Heart right ventricle (tissue), 16 donors: ENCODE measurements around the gene CBLIF. TPM values are rescaled to one million over a fixed set of nuclear protein-coding genes. Genes with fewer than 3 reads are reported as not detected.

Source experiments
- ATAC-seq, 8 donors: fragments of 200-7000 bp; cut with Tn5 transposase; one replicate each; pipeline ENCODE4 v1.9.1; 2020; ENCODE audit warnings: mild to moderate bottlenecking in 8 of 8, moderate library complexity in 8 of 8, moderate number of reproducible peaks in 1 of 8
- DNase-seq, 2 donors: peaks; one replicate each; pipeline ENCODE4 v3.0.0-alpha.2; 2020
- H3K27ac ChIP-seq, 10 donors: fragments of 200-600 bp; sonication (generic) in 2 of 10; one replicate each; pipeline versions ENCODE4 v1.5.0 to v1.8.0; 2020 to 2022; ENCODE audit warnings: mild to moderate bottlenecking in 3 of 10
- H3K27me3 ChIP-seq, 7 donors: fragments of 200-600 bp; one replicate each; pipeline ENCODE4 v1.8.0; 2021 to 2022; ENCODE audit warnings: mild to moderate bottlenecking in 2 of 7
- H3K36me3 ChIP-seq, 9 donors: fragments of 200-600 bp; sonication (generic) in 1 of 9; one replicate each; pipeline versions ENCODE4 v1.5.0 to v1.8.0; 2020 to 2022; ENCODE audit warnings: mild to moderate bottlenecking in 2 of 9
- H3K4me1 ChIP-seq, 9 donors: fragments of 200-600 bp; sonication (generic) in 1 of 9; one replicate each; pipeline versions ENCODE4 v1.5.0 to v1.8.0; 2020 to 2022; ENCODE audit warnings: mild to moderate bottlenecking in 4 of 9
- H3K4me3 ChIP-seq, 10 donors: fragments of 200-600 bp; sonication (generic) in 2 of 10; one replicate each; pipeline versions ENCODE4 v1.5.0 to v1.8.0; 2020 to 2022; ENCODE audit warnings: mild to moderate bottlenecking in 7 of 10, moderate library complexity in 2 of 10
- H3K9me3 ChIP-seq, 11 donors: fragments of 200-600 bp in 10 of 11; sonication (generic) in 2 of 11; one replicate each; pipeline versions ENCODE4 v1.5.0 to v1.8.0; 2013 to 2022; ENCODE audit warnings: mild to moderate bottlenecking in 2 of 11, control low read depth in 1 of 11, moderate library complexity in 1 of 11
- WGBS, 2 donors: extraction: QIAGEN DNeasy Blood & Tissue Kit; methylation state at CpG; one replicate each; pipeline ENCODE4 v1.1.7; 2013; ENCODE audit warnings: inconsistent platforms in 1 of 2; 5-methylcytosine and 5-hydroxymethylcytosine counted together
- intact Hi-C, 10 donors: fragments of 100-400 bp; cut with DNase I; formaldehyde crosslinking; loops; one replicate each; pipeline versions ENCODE4 v1.11.1 to v1.14.2; 2022
- polyA plus RNA-seq, 2 donors: library from polyadenylated mRNA; stranded (reverse); fragments of 200-250 nt; gene quantifications; one replicate each; pipeline ENCODE4 v1.2.3, GENCODE V29; 2013
- total RNA-seq, 10 donors: library from RNA; stranded (reverse); fragmentation: NEBNext Ultra II Directional in 3 of 10; extraction: Animal tissue kit (Norgen Biotek cat#: 25700) in 3 of 10; gene quantifications; one replicate each; pipeline versions ENCODE4 v1.2.1 to v1.2.4, GENCODE V29; 2021 to 2023
- TF ChIP-seq, protein P1 (sequence below), 9 donors: fragments of 200-600 bp; sonication (generic) in 2 of 9; IDR thresholded peaks; one replicate each; pipeline versions ENCODE4 v1.5.0 to v1.8.0; 2021 to 2022; ENCODE audit warnings: antibody characterized with exemption in 9 of 9, mild to moderate bottlenecking in 5 of 9, moderate library complexity in 1 of 9
- donor health status: Arrhythmogenic right ventricular cardiomyopathy.
- donor health status: ischemic (EF 13 %, LVEDD 7.1; RV severe dilation, severe dysfunction).
- donor health status: healthy with polysubstance abuse.
- donor health status: DM: no; HTN: yes; CAD: no.
- donor health status: DM: no; HTN: no; CAD: no.
- donor health status: ischemic (EF 25% LVEDD 6.9; RV normal size, moderate dysfunction).
- donor health status: ischemic (EF 25% LVEDD 5.7; RV mildly dilated, moderate dysfunction).
- donor health status: healthy.
- donor health status: DM: yes; HTN: yes; CAD: no.
- donor health status: Ischemic cardiomyopathy.
- donor health status: ischemic (EF 35%, LVEDD 5.7; RV mildly dilated, moderate dysfunction).
- donor health status: nonischemic (EF 11% LVEDD 7.7; RV severe dilation, severe dysfunction).
- donor health status: DM: yes; HTN: yes; CAD: no.
- donor health status: PGD.
- donor health status: ischemic (EF 29% LVEDD 5.4; RV normal size, mild dysfunction).
- donor health status: nonischemic (EF 23%, LVEDD 6.1; RV moderate dilation, normal function).

The CBLIF gene
- total and polyA plus RNA-seq, 12 donors: not detected

DNA sequence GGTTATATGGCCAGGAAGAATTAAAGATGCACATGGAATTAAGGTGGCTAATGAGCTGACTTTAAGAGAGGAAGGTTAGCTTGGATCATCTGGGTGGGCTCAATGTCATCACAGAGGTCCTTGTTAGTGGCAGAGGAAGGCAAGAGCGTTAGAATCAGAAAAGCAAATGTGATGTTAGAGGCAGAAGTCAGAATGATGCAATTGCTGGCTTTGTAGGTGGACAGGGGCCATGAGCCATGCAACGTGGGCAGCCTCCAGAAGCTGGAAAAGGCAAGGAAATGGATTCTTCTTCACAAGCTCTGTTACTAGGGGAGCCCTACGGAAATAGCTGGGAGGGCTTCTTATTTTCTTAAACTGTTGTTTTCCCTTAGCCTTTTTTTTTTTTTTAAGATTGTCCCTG, 2.3 kb upstream of the CBLIF start:
- Histone ChIP-seq H3K27ac (no peak overlapping the region), H3K9me3 (peaks cover 0 to 4% (median 0%) of the 10 kb centered on the region in 11 donors), H3K4me3 (no peak overlapping the region), H3K4me1 (no peaks in the 10 kb centered on the region), H3K27me3 (no peaks in the 10 kb centered on the region), H3K36me3 (no peaks in the 10 kb centered on the region)
- no peak for ATAC-seq
- no peak for DNase-seq
- intact Hi-C loops: no loop called here
- WGBS, 2 donors: 79 to 87% methylated on average over 3 of the region's 3 CpGs
- TF ChIP-seq, protein P1, sequence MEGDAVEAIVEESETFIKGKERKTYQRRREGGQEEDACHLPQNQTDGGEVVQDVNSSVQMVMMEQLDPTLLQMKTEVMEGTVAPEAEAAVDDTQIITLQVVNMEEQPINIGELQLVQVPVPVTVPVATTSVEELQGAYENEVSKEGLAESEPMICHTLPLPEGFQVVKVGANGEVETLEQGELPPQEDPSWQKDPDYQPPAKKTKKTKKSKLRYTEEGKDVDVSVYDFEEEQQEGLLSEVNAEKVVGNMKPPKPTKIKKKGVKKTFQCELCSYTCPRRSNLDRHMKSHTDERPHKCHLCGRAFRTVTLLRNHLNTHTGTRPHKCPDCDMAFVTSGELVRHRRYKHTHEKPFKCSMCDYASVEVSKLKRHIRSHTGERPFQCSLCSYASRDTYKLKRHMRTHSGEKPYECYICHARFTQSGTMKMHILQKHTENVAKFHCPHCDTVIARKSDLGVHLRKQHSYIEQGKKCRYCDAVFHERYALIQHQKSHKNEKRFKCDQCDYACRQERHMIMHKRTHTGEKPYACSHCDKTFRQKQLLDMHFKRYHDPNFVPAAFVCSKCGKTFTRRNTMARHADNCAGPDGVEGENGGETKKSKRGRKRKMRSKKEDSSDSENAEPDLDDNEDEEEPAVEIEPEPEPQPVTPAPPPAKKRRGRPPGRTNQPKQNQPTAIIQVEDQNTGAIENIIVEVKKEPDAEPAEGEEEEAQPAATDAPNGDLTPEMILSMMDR (IDR thresholded peaks at IDR 0.05): no peak

DNA sequence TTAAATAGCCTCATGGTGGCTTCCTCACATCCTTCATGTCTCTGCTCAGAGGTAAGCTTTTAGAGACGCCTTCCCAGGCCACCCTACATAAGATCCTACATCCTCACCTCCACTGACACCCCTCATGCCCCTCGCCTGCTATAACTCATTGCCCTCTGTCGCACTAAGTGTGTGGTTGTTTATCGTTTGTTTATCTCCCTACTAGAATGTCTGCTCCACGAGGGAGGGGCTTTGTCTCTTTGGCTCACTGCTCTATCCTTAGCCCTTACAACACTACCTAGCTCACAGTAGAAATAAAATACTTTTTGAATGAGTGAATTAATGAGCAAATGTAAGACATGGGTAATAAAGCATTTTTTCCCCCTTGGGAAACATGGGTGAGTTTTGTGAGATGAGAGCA, 1.3 kb upstream of the CBLIF start:
- WGBS, 2 donors: 74 to 78% methylated on average over 5 of the region's 5 CpGs
- DNase-seq: no peak
- ATAC-seq: no peak

DNA sequence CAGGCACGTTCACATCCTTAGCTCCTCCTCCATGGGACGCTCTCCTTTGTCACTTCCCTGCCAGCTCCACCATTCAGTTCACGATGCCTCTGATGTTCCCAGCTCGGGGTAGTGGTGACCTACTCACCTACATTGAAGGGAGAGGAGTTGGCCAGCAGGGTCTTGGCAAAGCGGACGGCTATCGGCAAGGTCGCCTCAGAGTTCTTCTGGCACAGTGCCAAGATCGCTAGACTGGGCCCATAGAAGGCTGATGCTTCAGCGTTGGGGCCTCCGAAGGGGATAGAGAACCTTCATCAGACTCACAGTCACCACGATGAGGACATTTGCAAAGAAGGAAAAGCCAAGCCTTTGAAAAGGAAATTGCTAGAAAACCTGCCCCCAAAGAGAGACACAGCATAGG, 3.0 kb downstream of the CBLIF start:
- Histone ChIP-seq H3K27ac (no peak overlapping the region), H3K27me3 (no peaks in the 10 kb centered on the region), H3K4me3 (no peak overlapping the region), H3K36me3 (no peaks in the 10 kb centered on the region), H3K9me3 (no peaks in the 10 kb centered on the region), H3K4me1 (no peaks in the 10 kb centered on the region)
- DNase-seq: no peak
- TF ChIP-seq, protein P1 (IDR thresholded peaks at IDR 0.05): no peak
- intact Hi-C loops: no loop called here
- no peak for ATAC-seq
- 75 to 78% methylated on average over 12 of the region's 12 CpGs for WGBS, 2 donors

More for the DNA sequence above, 1.3 kb upstream of the CBLIF start:
- TF ChIP-seq, protein P1 (IDR thresholded peaks at IDR 0.05): no peak
- H3K4me1 ChIP-seq: no peaks in the 10 kb centered on the region
- no peaks in the 10 kb centered on the region for H3K36me3 ChIP-seq
- no peak overlapping the region for H3K4me3 ChIP-seq
- H3K27me3 ChIP-seq: no peaks in the 10 kb centered on the region
- intact Hi-C loops: no loop called here
- H3K27ac ChIP-seq: no peak overlapping the region
- peaks cover 0 to 4% (median 0%) of the 10 kb centered on the region in 11 donors for H3K9me3 ChIP-seq

DNA sequence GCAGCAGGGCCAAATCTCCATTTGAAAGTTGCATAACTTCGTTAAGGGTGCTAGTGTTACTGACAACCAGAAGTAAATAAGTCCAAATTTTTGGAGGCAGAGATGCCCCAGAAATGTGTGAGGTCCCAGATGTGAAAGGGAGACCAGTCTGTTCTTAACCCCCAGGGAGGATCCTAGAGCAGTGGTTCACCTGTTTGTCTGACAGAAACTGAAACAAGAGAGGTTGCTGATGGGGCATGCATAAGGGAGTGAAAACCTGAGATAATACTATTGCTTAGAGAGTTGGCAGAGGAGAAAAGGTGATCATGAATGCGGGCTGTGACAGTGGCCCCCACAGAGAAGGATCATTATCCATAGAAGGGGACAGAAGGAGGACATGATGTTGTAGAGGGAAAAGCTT, 3.8 kb downstream of the CBLIF start:
- H3K27me3 ChIP-seq: no peaks in the 10 kb centered on the region
- no peaks in the 10 kb centered on the region for H3K4me1 ChIP-seq
- H3K36me3 ChIP-seq: no peaks in the 10 kb centered on the region
- TF ChIP-seq, protein P1 (IDR thresholded peaks at IDR 0.05): no peak
- H3K9me3 ChIP-seq: no peaks in the 10 kb centered on the region
- no peak for ATAC-seq
- H3K27ac ChIP-seq: no peak overlapping the region
- WGBS, 2 donors: 92 to 94% methylated on average over 2 of the region's 2 CpGs
- DNase-seq: no peak
- intact Hi-C loops: no loop called here
- H3K4me3 ChIP-seq: no peak overlapping the region
